HEK293T (cell line): Measurements from ENCODE around the gene RCC2.

Experiments used
- FOXK2 ChIP-seq: fragments of 450-650 bp; IDR thresholded peaks from 2 replicates; pipeline ENCODE4 v1.6.1; 2016; ENCODE audit warnings: mild to moderate bottlenecking
- FOXM1 ChIP-seq: fragments of 450-650 bp; IDR thresholded peaks from 2 replicates; pipeline ENCODE4 v1.6.1; 2017; ENCODE audit warnings: mild to moderate bottlenecking, borderline replicate concordance
- LEF1 ChIP-seq: fragments of 450-650 bp; IDR thresholded peaks from 2 replicates; pipeline ENCODE4 v1.6.1; 2017; ENCODE audit warnings: mild to moderate bottlenecking, borderline replicate concordance
- SP1 ChIP-seq: fragments of 450-650 bp; IDR thresholded peaks from 2 replicates; pipeline ENCODE4 v1.6.1; 2017
- TARDBP ChIP-seq: fragments of 450-650 bp; IDR thresholded peaks from 2 replicates; pipeline ENCODE4 v1.6.1; 2016
- ZNF384 ChIP-seq: fragments of 450-650 bp; IDR thresholded peaks from 2 replicates; pipeline ENCODE4 v1.6.1; 2016

DNA sequence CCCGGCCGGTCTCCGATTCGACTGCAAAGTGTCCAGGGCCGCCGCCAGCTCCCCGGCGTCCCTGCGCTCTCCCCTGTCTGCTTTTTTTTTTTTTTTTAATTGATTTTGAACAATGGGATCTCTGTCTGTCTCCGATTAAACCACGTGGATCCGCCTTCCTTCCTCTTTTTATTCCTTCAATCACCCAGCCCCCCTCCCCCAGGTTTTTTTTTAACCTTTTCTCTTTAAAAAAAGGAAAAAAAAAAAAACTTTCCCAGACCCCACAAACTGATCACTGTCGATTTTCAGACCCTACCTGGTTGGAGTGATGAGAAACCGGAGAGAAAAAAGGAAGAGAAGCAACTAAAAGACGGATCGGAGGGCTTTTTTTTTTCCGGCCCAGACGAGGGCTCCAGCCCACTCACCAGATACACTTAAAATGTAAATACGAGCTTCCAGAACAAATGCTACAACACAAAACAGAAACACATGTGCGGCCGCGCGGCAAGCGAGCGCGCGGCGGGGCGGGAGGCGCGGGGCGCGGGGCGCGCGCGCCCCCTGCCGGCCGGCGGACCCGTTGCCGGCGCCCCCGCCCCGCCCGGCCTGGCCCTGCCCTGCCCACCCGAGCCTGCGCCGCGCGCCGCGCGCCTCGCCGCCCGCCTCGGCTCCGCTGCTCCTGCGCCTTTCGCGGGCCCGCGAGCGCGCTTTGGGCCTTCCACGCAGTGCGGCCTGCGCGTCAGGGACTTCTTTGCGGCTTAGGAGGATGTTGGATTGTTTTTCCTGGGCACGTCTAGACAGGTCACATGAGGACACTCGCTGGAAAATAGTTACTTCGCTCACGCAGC, at the start of gene RCC2:
- no peak for TF ChIP-seq FOXK2
- no peak for TF ChIP-seq TARDBP
- TF ChIP-seq FOXM1: no peak
- TF ChIP-seq LEF1: no peak
- TF ChIP-seq ZNF384: peak; percentile 74
- TF ChIP-seq SP1: no peak
